Measurements from ENCODE around the gene TBC1D10B.

TBC1D10B gene

GRCh38 chr16:30395992-30396585 lies 25.8 kb upstream of the TBC1D10B start:
- TF ChIP-seq CTCF (IDR thresholded peaks at IDR 0.05; ENCODE audit: insufficient read depth, low read depth, low read length, missing control alignments), result no peak
- H3K4me3 ChIP-seq (ENCODE audit: low read depth, low read length), result peak overlapping the region; percentile 85
- no peak for DNase-seq (ENCODE audit: low read depth)

- TF ChIP-seq CTCF (IDR thresholded peaks at IDR 0.05; ENCODE audit: insufficient read depth, low read depth, low read length, missing control alignments), result peak; percentile 31
- DNase-seq (ENCODE audit: low read depth), result peak; percentile 89
- H3K4me3 ChIP-seq (ENCODE audit: low read depth, low read length), result peak within 1 kb of the TSS; percentile 85
Observed at GRCh38 chr16:30395155-30395991, 25.1 kb upstream of the TBC1D10B start, which contains the start of gene ZNF48. Gene ZNF48 (plus strand): TSS chr16:30395420. CDS start chr16:30395795, 375 bp downstream.

- DNase-seq (ENCODE audit: low read depth), result no peak
- H3K4me3 ChIP-seq (ENCODE audit: low read depth, low read length), result peak overlapping the region; percentile 85
- TF ChIP-seq CTCF (IDR thresholded peaks at IDR 0.05; ENCODE audit: insufficient read depth, low read depth, low read length, missing control alignments), result no peak
Observed at GRCh38 chr16:30394592-30395154, 24.4 kb upstream of the TBC1D10B start.

- no peak for DNase-seq (ENCODE audit: low read depth)
- no peak overlapping the region for H3K4me3 ChIP-seq (ENCODE audit: low read depth, low read length)
- no peak for TF ChIP-seq CTCF (IDR thresholded peaks at IDR 0.05; ENCODE audit: insufficient read depth, low read depth, low read length, missing control alignments)
Observed at GRCh38 chr16:30383521-30383920, 13.2 kb upstream of the TBC1D10B start.

GRCh38 chr16:30382111-30382881 lies 12.0 kb upstream of the TBC1D10B start, which contains the start of gene SEPTIN1:
Gene SEPTIN1 (minus strand): TSS chr16:30382561. CDS start chr16:30382542, 19 bp downstream.
- peak within 1 kb of the TSS; percentile 94 for H3K4me3 ChIP-seq (ENCODE audit: low read depth, low read length)
- DNase-seq (ENCODE audit: low read depth), result peak; percentile 86
- TF ChIP-seq CTCF (IDR thresholded peaks at IDR 0.05; ENCODE audit: insufficient read depth, low read depth, low read length, missing control alignments), result no peak

GRCh38 chr16:30381291-30382041 lies 11.2 kb upstream of the TBC1D10B start:
- H3K4me3 ChIP-seq (ENCODE audit: low read depth, low read length), result peak overlapping the region; percentile 94
- DNase-seq (ENCODE audit: low read depth), result no peak
- TF ChIP-seq CTCF (IDR thresholded peaks at IDR 0.05; ENCODE audit: insufficient read depth, low read depth, low read length, missing control alignments), result no peak

All from GM12865 (cell line).